HepG2 (cell line): ENCODE data around the gene GPR156. TPM values are rescaled to one million over a fixed set of nuclear protein-coding genes. Genes with fewer than 3 reads are reported as not detected.

ENCODE experiments used
- ELF3 ChIP-seq: IDR thresholded peaks from 2 replicates; pipeline ENCODE4 v1.6.1; 2016; ENCODE audit warnings: missing genetic modification reagents, missing compliant biosample characterization
- SAP130 ChIP-seq: IDR thresholded peaks from 2 replicates; pipeline ENCODE4 v1.6.1; 2016; ENCODE audit warnings: low read depth
- SOX6 ChIP-seq, 2 experiments: fragments of 450-650 bp in 1 of 2; sonication (generic) in 1 of 2; formaldehyde crosslinking in 1 of 2; IDR thresholded peaks; 2 replicates each; pipeline versions ENCODE4 v1.4.0 to v1.6.1; 2017 to 2020; ENCODE audit warnings: antibody characterized with exemption in 1 of 2, mild to moderate bottlenecking in 1 of 2, missing genetic modification reagents in 1 of 2
- ZNF546 ChIP-seq: sonication (generic); formaldehyde crosslinking; conservative IDR thresholded peaks from 2 replicates; pipeline ENCODE4 v1.8.1; 2023; ENCODE audit warnings: mild to moderate bottlenecking, missing genetic modification reagents
- polyA plus RNA-seq, 8 experiments: library from polyadenylated mRNA; depleted of rRNA in 3 of 8; stranded (reverse) in 7 of 8; unstranded in 1 of 8; fragments of >200 nt; fragmentation: Illumina TruSeq in 4 of 8; extraction: Trizol in 4 of 8; gene quantifications; 2 replicates each; pipeline versions ENCODE4 v1.2.1 to v1.2.3, GENCODE V29; 2011 to 2016; ENCODE audit warnings: low read depth in 4 of 8, missing spikeins in 1 of 8, mixed read lengths in 1 of 8; ENCODE audit not compliant: insufficient read depth in 1 of 8
- total RNA-seq, 5 experiments: library from RNA; depleted of rRNA; stranded (reverse); fragments of >200 nt; fragmentation: Illumina TruSeq; extraction: Trizol; gene quantifications; 2 replicates each; pipeline ENCODE4 v1.2.3, GENCODE V29; 2016; ENCODE audit warnings: low read depth in 1 of 5
- TF ChIP-seq, protein P1 (sequence below): sonication (generic); formaldehyde crosslinking; IDR thresholded peaks from 2 replicates; pipeline ENCODE4 v1.4.0; 2020; ENCODE audit warnings: missing genetic modification reagents, borderline replicate concordance
- TF ChIP-seq, protein P2 (sequence below): sonication (generic); formaldehyde crosslinking; IDR thresholded peaks from 2 replicates; pipeline ENCODE4 v1.4.0; 2020; ENCODE audit warnings: missing genetic modification reagents, mild to moderate bottlenecking, borderline replicate concordance
- TF ChIP-seq, protein P3 (sequence below), 2 experiments: sonication (generic) in 1 of 2; formaldehyde crosslinking in 1 of 2; IDR thresholded peaks; 2 replicates each; pipeline versions ENCODE4 v1.4.0 to v1.6.1; 2016 to 2020; ENCODE audit warnings: borderline replicate concordance in 1 of 2, low read depth in 1 of 2, mild to moderate bottlenecking in 1 of 2, missing genetic modification reagents in 1 of 2
- TF ChIP-seq, protein P4 (sequence below), 2 experiments: fragments of 450-650 bp in 1 of 2; sonication (generic) in 1 of 2; formaldehyde crosslinking in 1 of 2; IDR thresholded peaks; 2 replicates each; pipeline versions ENCODE4 v1.6.1 to v1.8.0; 2016 to 2022; ENCODE audit warnings: antibody characterized with exemption in 1 of 2, mild to moderate bottlenecking in 1 of 2, missing genetic modification reagents in 1 of 2

GPR156 gene
- total and polyA plus RNA-seq, 2 of the 13 experiments (the other 11 are each of a cell fraction or from before 2014, with no cell fraction given), result not detected

DNA sequence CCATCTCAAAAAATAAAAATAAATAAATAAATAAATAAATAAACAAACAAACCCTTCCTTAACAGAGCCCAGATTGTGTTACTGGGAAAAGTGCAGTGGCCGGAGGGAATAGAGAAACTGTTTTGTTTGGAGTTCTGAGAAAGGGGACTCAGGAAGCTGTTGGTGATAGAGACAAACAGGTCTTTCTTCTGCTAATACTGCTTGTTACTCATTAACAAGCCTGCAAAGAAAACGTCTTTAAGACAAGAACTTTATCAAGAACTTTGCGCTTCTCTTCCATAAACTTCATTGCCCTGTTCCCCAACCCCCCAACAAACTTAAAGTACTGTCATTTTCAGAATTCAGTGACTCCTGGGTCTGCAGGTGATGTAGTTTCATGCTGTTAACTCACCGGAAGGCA, 122.0 kb downstream of the GPR156 start (continued):
- TF ChIP-seq, protein P1, sequence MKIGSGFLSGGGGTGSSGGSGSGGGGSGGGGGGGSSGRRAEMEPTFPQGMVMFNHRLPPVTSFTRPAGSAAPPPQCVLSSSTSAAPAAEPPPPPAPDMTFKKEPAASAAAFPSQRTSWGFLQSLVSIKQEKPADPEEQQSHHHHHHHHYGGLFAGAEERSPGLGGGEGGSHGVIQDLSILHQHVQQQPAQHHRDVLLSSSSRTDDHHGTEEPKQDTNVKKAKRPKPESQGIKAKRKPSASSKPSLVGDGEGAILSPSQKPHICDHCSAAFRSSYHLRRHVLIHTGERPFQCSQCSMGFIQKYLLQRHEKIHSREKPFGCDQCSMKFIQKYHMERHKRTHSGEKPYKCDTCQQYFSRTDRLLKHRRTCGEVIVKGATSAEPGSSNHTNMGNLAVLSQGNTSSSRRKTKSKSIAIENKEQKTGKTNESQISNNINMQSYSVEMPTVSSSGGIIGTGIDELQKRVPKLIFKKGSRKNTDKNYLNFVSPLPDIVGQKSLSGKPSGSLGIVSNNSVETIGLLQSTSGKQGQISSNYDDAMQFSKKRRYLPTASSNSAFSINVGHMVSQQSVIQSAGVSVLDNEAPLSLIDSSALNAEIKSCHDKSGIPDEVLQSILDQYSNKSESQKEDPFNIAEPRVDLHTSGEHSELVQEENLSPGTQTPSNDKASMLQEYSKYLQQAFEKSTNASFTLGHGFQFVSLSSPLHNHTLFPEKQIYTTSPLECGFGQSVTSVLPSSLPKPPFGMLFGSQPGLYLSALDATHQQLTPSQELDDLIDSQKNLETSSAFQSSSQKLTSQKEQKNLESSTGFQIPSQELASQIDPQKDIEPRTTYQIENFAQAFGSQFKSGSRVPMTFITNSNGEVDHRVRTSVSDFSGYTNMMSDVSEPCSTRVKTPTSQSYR, result peak; percentile 38; the same call in 1 of the 2 replicates
- TF ChIP-seq, protein P2, sequence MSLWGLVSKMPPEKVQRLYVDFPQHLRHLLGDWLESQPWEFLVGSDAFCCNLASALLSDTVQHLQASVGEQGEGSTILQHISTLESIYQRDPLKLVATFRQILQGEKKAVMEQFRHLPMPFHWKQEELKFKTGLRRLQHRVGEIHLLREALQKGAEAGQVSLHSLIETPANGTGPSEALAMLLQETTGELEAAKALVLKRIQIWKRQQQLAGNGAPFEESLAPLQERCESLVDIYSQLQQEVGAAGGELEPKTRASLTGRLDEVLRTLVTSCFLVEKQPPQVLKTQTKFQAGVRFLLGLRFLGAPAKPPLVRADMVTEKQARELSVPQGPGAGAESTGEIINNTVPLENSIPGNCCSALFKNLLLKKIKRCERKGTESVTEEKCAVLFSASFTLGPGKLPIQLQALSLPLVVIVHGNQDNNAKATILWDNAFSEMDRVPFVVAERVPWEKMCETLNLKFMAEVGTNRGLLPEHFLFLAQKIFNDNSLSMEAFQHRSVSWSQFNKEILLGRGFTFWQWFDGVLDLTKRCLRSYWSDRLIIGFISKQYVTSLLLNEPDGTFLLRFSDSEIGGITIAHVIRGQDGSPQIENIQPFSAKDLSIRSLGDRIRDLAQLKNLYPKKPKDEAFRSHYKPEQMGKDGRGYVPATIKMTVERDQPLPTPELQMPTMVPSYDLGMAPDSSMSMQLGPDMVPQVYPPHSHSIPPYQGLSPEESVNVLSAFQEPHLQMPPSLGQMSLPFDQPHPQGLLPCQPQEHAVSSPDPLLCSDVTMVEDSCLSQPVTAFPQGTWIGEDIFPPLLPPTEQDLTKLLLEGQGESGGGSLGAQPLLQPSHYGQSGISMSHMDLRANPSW, result no peak
- TF ChIP-seq SAP130 (CRISPR knock-in tag) (0 out of 2 replicates have a peak, but pooled peaks have one; percentile 18), ZNF546 (CRISPR knock-in tag) (no peak), SOX6 (IDR thresholded peaks at IDR 0.05) (no peak), SOX6 (CRISPR knock-in tag; IDR thresholded peaks at IDR 0.05) (peak; percentile 28; the same call in 1 of the 2 replicates), ELF3 (CRISPR knock-in tag) (0 out of 2 replicates have a peak, but pooled peaks have one; percentile 29)
- TF ChIP-seq, protein P3, sequence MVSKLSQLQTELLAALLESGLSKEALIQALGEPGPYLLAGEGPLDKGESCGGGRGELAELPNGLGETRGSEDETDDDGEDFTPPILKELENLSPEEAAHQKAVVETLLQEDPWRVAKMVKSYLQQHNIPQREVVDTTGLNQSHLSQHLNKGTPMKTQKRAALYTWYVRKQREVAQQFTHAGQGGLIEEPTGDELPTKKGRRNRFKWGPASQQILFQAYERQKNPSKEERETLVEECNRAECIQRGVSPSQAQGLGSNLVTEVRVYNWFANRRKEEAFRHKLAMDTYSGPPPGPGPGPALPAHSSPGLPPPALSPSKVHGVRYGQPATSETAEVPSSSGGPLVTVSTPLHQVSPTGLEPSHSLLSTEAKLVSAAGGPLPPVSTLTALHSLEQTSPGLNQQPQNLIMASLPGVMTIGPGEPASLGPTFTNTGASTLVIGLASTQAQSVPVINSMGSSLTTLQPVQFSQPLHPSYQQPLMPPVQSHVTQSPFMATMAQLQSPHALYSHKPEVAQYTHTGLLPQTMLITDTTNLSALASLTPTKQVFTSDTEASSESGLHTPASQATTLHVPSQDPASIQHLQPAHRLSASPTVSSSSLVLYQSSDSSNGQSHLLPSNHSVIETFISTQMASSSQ (IDR thresholded peaks at IDR 0.05; ENCODE audit: low read depth), result peak; percentile 71; the same call in 1 of the 2 replicates
- TF ChIP-seq, protein P3 (CRISPR knock-in tag; IDR thresholded peaks at IDR 0.05; ENCODE audit: borderline replicate concordance), result peak; percentile 80; the same call in 1 of the 2 replicates
- TF ChIP-seq, protein P4, sequence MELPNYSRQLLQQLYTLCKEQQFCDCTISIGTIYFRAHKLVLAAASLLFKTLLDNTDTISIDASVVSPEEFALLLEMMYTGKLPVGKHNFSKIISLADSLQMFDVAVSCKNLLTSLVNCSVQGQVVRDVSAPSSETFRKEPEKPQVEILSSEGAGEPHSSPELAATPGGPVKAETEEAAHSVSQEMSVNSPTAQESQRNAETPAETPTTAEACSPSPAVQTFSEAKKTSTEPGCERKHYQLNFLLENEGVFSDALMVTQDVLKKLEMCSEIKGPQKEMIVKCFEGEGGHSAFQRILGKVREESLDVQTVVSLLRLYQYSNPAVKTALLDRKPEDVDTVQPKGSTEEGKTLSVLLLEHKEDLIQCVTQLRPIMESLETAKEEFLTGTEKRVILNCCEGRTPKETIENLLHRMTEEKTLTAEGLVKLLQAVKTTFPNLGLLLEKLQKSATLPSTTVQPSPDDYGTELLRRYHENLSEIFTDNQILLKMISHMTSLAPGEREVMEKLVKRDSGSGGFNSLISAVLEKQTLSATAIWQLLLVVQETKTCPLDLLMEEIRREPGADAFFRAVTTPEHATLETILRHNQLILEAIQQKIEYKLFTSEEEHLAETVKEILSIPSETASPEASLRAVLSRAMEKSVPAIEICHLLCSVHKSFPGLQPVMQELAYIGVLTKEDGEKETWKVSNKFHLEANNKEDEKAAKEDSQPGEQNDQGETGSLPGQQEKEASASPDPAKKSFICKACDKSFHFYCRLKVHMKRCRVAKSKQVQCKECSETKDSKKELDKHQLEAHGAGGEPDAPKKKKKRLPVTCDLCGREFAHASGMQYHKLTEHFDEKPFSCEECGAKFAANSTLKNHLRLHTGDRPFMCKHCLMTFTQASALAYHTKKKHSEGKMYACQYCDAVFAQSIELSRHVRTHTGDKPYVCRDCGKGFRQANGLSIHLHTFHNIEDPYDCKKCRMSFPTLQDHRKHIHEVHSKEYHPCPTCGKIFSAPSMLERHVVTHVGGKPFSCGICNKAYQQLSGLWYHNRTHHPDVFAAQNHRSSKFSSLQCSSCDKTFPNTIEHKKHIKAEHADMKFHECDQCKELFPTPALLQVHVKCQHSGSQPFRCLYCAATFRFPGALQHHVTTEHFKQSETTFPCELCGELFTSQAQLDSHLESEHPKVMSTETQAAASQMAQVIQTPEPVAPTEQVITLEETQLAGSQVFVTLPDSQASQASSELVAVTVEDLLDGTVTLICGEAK (IDR thresholded peaks at IDR 0.05), result no peak
- TF ChIP-seq, protein P4 (CRISPR knock-in tag; IDR thresholded peaks at IDR 0.05), result peak; percentile 58; the same call in 1 of the 2 replicates
